ENCODE results near the gene PAEP. TPM values are rescaled to one million over a fixed set of nuclear protein-coding genes. Genes with fewer than 3 reads are reported as not detected.

The PAEP gene
- polyA plus RNA-seq, 1 donor (not counting 4 experiments of a cell fraction or from before 2014, with no cell fraction given): not detected

DNA sequence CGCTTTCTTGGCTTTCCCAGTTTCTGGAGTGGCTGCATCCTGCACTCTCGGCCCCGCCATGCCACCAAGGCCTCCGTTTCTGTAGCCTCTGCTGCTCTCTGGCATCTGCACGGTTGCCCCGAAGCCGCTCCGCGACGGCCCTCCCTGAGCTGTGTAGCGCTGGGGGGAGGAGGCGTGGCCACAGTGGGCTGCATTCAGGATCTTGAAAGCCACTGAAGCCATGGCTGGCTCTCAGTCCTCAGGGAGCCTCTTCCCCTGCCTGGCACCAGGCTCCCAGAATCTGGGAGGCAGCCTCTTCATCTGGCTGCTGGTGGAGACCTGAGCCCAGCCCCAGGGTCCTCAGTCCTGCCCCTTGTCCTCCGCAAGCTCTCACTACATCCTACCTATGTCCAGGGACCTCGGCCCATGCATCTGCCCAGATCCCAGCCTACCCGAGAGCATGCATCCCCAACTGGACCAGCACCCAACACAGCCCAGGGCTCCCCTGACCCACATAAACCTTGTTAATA is 25.1 kb downstream of the PAEP start:
- Histone ChIP-seq H4K20me1 (ENCODE audit: control insufficient read depth, extremely low read depth, insufficient read depth, low read length) (no peaks in the 10 kb centered on the region), H3K27ac (ENCODE audit: control insufficient read depth, insufficient read depth, low read length) (no peak overlapping the region), H3K27me3 (ENCODE audit: control insufficient read depth, extremely low read depth, insufficient read depth, low read length) (no peaks in the 10 kb centered on the region), H3K9me1 (ENCODE audit: control insufficient read depth, extremely low read depth, insufficient read depth, low read length) (no peaks in the 10 kb centered on the region), H3K9ac (ENCODE audit: control insufficient read depth, extremely low read depth, insufficient read depth, low read length) (no peak overlapping the region), H3K4me1 (ENCODE audit: control insufficient read depth, extremely low read depth, insufficient read depth, low read length) (no peaks in the 10 kb centered on the region), H3K36me3 (ENCODE audit: control insufficient read depth in 2 of 2, extremely low read depth in 1 of 2, insufficient read depth in 2 of 2, low read length in 2 of 2) (no peaks in the 10 kb centered on the region), H3K79me2 (ENCODE audit: control insufficient read depth, insufficient read depth, low read length) (no peaks in the 10 kb centered on the region), H3K9me3 (ENCODE audit: control insufficient read depth, low read depth, low read length) (no peaks in the 10 kb centered on the region), H3K4me2 (ENCODE audit: control insufficient read depth, extremely low read depth, insufficient read depth, low read depth, low read length) (no peak overlapping the region), H3K4me3 (ENCODE audit: control insufficient read depth in 2 of 3, extremely low read depth in 1 of 3, insufficient read depth in 2 of 3, low read depth in 1 of 3, low read length in 3 of 3) (no peak overlapping the region), H2AFZ (ENCODE audit: control insufficient read depth, low read length) (no peak overlapping the region)
- no peak for DNase-seq (ENCODE audit: low read depth, low spot score)
- dilution Hi-C loops (cut with MboI; ENCODE audit: extremely low pct_ligation_motif_present, low sequenced_read_pairs): no loop called here
- TF ChIP-seq EZH2 (IDR thresholded peaks at IDR 0.05; ENCODE audit: low read length) (no peak), CTCF (optimal IDR thresholded peaks at IDR 0.05 in 1 of 3, IDR thresholded peaks at IDR 0.05 in 1 of 3, conservative IDR thresholded peaks at IDR 0.05 in 1 of 3; ENCODE audit: extremely low read depth in 1 of 3, insufficient read depth in 2 of 3, low read length in 3 of 3) (no peak)
- no peak for FAIRE-seq

DNA sequence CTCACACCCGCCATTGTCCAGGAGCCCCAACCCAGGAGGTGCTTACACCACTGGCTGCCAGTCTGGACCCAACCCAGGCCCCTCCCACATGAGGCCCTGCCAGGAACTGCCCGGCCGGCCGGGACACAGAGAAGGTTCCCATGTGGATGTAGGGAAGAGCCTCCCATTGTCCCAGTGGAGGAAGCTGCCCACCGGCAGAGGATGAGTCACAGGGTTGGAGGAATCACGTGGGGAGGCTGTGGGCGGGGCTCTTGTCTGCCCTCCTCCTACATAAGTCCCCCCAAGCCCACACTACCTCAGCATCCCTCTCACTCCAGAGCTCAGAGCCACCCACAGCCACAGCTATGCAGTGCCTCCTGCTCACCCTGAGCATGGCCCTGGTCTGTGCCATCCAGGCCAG is 26.1 kb downstream of the PAEP start:
- no peaks in the 10 kb centered on the region for H3K27me3 ChIP-seq (ENCODE audit: control insufficient read depth, extremely low read depth, insufficient read depth, low read length)
- H3K4me1 ChIP-seq (ENCODE audit: control insufficient read depth, extremely low read depth, insufficient read depth, low read length): no peaks in the 10 kb centered on the region
- no peaks in the 10 kb centered on the region for H4K20me1 ChIP-seq (ENCODE audit: control insufficient read depth, extremely low read depth, insufficient read depth, low read length)
- no peak overlapping the region for H3K4me3 ChIP-seq (ENCODE audit: control insufficient read depth in 2 of 3, extremely low read depth in 1 of 3, insufficient read depth in 2 of 3, low read depth in 1 of 3, low read length in 3 of 3)
- no peaks in the 10 kb centered on the region for H3K9me3 ChIP-seq (ENCODE audit: control insufficient read depth, low read depth, low read length)
- no peak overlapping the region for H3K4me2 ChIP-seq (ENCODE audit: control insufficient read depth, extremely low read depth, insufficient read depth, low read depth, low read length)
- TF ChIP-seq EZH2 (IDR thresholded peaks at IDR 0.05; ENCODE audit: low read length) (no peak), CTCF (optimal IDR thresholded peaks at IDR 0.05 in 1 of 3, IDR thresholded peaks at IDR 0.05 in 1 of 3, conservative IDR thresholded peaks at IDR 0.05 in 1 of 3; ENCODE audit: extremely low read depth in 1 of 3, insufficient read depth in 2 of 3, low read length in 3 of 3) (no peak)
- H3K9me1 ChIP-seq (ENCODE audit: control insufficient read depth, extremely low read depth, insufficient read depth, low read length): no peaks in the 10 kb centered on the region
- no peak overlapping the region for H3K27ac ChIP-seq (ENCODE audit: control insufficient read depth, insufficient read depth, low read length)
- no peak for FAIRE-seq
- dilution Hi-C loops (cut with MboI; ENCODE audit: extremely low pct_ligation_motif_present, low sequenced_read_pairs): no loop called here
- H3K36me3 ChIP-seq (ENCODE audit: control insufficient read depth in 2 of 2, extremely low read depth in 1 of 2, insufficient read depth in 2 of 2, low read length in 2 of 2): no peaks in the 10 kb centered on the region
- no peaks in the 10 kb centered on the region for H3K79me2 ChIP-seq (ENCODE audit: control insufficient read depth, insufficient read depth, low read length)
- no peak overlapping the region for H2AFZ ChIP-seq (ENCODE audit: control insufficient read depth, low read length)
- no peak overlapping the region for H3K9ac ChIP-seq (ENCODE audit: control insufficient read depth, extremely low read depth, insufficient read depth, low read length)
- DNase-seq (ENCODE audit: low read depth, low spot score): no peak
